HG02970 (cell line): ENCODE measurements around the gene CCNO.

Source experiments
- ATAC-seq: cut with Tn5 transposase; IDR thresholded peaks from one replicate; pipeline ENCODE4 v1.9.1; 2021; ENCODE audit warnings: mild to moderate bottlenecking, moderate library complexity, moderate number of reproducible peaks; ENCODE audit not compliant: unreplicated experiment, low FRiP score

Gene CCNO

GRCh38 chr5:55223812-55224240 is 9.6 kb downstream of the CCNO start:
- ATAC-seq: no peak

DNA sequence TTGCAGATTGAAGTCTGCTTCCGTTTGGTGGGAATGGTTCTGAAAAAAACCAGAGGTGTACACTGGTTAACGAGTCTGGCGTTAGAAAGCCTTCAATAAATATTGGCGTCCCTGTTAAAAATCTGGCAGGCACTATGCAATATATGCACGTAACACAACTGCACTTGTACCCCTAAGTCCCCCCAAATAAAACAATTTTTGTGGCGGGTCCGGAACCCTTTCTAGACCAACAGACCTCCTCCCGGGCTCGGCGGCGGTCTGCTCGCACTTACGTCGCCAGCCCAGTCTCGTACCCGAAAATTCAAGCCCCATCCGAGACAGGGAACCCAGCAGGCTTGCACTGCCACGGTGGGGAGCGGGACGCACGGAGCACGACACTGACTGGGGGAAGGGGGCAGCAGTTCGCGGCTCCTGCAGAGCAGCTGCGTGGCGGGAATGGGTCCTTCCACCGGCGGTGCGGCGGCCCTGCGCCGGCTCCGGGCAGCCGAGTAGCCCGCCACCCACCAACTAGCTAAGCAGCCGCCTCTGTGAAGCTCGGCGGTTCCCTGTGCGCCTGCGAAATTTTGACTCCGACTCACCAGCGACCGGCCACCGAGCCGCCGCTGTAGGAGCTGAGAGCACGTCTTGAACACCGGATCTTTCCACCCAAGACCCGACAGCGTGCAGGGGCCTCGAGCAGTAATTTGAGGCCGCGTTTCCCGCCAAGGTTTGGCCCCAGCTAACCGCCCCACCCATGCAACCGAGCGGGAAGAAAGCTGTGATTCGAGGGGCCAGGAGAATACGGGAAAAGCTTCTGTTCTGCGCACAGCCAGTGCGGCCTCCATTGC is 10.2 kb downstream of the CCNO start:
- ATAC-seq: no peak

DNA sequence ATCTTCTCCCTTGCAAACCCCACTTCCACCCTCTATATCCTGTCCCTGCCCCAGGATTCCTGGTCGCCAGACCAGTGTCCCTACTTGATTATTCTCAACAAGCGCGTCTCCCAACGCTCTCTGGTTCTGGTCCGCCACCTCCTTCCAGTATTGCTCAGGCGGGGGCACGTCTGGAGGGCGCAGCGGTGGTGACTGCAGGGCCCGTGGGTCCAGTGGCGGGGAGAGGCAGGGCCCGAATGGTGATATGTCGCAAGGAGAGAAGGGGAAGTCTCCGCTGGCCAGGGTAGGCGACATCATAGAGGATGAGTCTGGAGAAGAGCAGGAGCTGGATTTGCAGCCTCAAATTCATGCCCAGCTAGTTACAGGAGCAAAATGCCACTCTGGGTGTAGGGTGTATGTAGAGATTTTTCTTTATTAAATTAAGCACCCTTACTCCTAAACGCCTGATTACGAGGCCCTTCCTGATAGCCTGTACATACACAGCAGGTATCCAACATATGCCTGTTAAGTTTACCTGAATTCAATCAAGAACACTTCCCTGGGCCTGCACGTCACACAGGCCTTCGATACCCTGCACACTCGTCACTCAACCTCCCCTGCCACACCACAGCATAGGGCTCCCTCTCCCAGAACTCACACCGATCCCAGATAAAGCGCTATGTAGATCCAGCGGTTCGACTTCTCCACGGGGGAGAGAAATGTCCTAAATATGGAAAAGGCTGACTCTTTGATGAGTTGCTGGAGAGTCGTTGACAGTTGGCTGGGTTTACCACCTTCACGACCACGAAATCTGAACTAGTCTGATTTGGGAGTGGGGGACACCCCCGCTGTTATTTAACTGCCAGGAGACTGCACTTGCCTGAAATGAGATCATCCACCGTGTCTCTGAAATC is 11.1 kb downstream of the CCNO start:
- no peak for ATAC-seq

- no peak for ATAC-seq
These were observed 12.8 kb downstream of the CCNO start for GRCh38 chr5:55220433-55221185.

DNA sequence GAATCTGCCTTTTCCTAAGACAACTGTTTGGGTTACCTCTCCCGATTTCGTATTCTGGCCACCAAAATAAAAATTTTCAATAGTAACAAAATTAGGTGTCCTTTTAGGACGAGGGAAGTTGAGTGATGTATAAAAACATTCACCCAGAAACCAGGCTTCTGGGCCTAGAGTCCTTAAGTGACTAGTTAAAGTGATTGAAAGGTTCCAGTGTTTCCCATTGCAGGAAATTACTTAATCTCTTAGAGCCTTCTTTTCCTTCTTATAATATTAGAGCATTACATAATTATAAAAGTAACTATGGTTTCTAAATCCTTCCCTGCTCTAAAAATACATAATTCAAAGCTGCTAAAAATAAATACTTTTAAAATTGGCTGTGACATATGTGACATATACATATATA is 13.6 kb downstream of the CCNO start:
- ATAC-seq: no peak

- no peak for ATAC-seq
These were observed 14.4 kb downstream of the CCNO start for GRCh38 chr5:55218967-55219366.

DNA sequence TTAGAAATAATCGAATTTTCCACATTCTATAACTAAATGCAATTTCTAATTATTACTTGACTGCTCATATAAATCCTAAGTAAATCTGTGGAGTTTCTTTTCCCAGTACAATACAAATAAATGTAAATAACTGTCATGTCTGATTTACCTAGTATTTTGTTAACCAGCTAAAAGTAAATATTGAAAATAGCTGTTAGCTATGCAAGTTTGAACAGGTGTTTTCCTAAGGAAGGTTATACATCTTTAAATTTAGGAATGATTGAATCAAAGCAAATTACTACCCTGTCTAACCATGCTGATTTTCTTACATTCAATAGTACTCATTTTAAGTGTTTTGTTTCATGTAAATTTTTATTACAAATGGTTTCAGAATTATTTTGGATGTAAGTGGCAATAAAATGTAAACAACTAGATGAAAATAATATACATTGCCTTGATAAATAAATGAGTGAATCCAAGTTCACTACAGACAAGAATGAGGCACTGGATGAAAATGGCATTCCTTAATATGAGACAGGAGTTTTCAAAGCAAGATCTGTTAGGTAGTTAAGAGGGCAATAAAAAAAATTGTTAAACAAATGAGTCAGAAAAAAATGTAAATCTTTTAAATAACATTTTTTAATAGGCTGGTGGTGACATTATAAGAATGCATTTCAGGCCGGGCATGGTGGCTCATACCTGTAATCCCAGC is 22.1 kb downstream of the CCNO start:
- no peak for ATAC-seq

GRCh38 chr5:55205001-55205400 is 28.4 kb downstream of the CCNO start:
- no peak for ATAC-seq

DNA sequence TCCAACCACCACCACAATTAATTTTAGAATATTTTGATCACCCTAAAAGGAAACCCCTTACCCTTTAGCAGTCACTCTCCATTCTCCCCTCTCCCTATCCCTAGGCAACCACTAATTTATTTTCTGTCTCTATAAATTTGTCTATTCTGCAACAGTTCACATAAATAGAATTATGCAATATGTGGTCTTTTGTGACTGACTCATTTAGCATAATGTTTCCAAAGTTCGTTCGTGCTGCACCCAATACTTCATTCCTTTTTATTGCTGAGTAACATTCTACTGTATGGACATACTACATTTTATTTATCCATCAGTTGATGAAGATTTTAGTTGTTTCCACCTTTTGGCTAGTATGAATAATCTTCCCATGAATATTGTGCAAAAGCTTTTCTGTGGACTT is 42.2 kb downstream of the CCNO start:
- ATAC-seq: no peak

DNA sequence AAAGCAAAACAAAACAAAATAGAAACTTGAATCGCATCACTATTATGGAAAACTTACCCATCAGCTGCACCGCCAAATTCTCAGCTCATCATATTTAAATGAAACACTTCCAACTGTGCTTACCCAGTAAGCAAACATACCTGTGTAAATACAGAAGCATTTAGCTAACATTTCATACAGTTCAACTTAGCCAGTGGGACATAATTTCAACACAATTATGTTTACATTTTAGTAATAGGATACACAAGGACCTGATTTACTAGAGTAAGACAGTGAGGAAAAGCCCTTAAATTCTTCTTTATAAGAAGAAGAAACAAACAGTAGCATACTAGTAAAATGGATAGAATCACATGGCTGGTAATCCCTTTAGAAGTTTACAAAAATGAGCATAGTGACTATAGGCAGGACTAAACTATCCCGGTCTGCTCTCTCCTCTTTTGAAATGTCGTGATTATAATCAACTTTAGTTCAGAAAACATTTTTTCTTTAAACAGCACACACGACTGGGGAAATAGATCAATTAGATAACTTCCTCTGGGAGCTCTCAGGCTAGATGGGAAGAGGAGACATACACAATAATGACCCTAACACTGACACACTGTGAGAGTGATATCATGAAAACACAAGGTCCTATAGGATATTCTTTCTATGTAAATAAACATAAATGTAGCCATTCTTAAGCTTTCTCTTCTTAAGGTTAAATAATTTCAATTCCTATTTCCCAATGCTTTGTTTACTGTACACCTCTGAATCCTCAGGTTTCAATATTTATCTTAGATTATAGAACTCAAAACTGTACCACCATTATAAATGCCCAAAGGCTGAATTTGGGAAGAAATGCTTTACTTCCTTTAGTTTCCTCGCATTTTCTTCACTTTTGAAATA is 44.5 kb downstream of the CCNO start:
- ATAC-seq: no peak

DNA sequence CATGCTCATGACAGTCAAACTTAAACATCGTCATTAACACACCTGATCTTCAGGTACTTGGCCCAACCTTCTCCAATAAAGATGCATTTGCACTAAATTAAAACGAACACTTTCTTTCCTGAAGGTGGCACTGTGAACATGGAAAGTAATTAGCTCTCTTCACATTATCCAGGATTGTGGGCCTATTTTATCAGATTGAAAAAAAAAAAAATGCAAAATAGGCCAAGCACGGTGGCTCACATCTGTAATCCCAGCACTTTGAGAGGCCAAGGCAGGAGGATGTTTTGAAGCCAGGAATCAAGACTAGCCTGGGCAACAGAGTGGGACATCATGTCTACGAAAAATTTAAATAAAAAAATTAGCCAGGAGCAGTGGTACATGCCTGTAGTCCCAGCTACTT is 46.0 kb downstream of the CCNO start:
- no peak for ATAC-seq
